ENCODE data around the gene ATP11B.

ATP11B gene

DNA sequence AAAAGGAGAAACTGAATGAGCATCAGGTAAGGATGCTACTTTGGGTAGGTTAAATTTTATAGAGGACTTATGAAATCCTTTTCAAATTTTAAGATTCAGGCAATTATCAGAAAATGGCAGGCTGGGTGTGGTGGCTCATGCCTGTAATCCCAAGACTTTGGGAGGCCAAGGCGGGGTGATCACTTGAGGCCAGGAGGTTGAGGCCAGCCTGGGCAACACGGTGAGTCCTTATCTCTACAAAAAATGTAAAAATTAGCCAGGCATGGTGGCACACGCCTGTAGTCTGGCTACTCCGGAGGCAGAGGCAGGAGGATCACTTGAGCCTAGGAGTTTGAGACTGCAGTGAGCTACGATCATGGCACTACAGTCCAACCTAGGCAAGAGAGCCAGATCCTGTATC is 163.9 kb downstream of the ATP11B start:
- no peak for DNase-seq (ENCODE audit: low read depth)

DNA sequence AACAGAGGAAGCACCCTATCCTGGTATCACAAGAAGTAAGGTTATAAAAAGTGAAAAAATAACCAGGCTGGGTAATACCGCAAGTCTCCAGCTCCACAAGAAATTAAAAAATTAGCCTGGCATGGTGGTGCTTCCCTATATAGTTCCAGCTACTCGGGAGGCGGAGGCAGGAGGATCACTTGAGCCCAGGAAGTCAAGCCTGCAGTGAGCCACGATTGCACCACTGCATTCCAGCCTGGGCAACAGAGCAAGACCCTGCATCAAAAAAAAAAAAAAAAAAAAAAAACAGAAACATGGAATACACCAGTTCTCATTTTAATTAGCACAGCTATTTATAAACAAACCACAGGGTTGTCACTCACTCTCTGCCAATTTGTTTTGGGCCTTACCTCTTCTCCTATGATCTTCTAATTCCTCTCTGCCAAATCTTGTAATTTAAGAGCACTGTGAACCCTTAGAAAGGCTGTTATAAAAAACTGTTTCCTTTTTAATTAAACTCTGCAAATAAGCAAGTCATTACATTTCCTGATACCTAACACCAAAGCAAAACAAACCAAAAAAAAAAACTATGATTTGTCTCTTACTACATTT is 164.5 kb downstream of the ATP11B start:
- DNase-seq (ENCODE audit: low read depth) = no peak

DNA sequence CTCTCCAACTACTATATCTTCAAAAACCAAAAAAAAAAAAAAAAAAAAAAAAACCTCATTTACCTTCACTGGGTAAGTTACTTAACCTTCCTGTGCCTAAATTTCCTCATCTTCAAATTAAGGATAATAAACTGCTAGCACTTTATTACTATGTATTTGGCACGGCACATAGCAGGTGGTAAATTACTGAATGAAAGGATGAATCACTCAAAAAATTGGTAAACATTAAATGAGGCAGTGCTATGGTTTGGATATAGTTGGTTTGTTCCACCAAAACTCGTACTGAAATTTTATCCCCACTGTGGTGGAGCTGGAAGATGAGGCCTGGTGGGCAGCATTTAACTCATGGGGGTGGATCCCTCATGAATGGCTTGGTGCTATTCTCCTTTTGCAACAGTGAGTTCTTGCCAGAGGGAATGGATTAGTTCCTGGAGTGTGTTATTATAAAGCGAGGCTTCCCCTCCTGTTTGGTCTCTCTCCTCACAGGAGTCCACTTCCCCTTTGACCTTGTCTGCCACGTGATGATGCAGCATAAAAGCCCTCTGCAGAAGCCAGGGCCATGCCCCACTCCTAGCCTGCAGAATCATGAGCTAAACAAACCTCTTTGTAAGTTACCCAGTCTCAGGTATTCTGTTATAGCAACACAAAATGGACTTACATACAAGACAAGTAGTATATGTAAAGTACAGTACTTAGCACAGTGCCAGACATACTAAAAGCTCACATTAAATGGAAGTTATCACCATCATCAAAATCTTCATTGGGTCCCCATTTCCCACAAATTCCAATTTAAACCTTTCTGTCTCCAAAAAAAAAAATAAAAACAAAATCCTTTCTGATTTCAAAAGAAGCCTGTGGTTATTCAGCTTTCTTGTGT is 166.4 kb downstream of the ATP11B start:
- no peak for DNase-seq (ENCODE audit: low read depth)

DNA sequence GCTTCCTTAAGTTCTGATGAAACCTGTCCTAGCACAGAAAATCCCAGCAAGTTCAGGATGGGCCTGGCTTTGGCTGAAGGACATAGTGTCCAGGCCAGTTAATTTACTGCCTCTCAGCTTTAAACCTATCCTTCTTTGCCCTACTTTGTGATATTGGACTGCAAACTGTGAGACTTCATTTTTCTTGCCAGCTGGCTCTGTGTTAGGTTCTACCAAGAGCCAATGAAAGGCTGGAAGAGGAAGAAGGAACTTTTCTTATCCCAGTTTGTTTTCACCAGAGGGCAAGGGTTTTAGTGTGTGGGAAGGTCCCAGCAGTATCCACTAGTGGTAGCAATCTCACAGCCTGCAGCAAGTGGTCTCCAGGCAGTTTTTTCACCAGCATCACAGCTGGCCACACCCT is 168.9 kb downstream of the ATP11B start:
- no peak for DNase-seq (ENCODE audit: low read depth)

DNA sequence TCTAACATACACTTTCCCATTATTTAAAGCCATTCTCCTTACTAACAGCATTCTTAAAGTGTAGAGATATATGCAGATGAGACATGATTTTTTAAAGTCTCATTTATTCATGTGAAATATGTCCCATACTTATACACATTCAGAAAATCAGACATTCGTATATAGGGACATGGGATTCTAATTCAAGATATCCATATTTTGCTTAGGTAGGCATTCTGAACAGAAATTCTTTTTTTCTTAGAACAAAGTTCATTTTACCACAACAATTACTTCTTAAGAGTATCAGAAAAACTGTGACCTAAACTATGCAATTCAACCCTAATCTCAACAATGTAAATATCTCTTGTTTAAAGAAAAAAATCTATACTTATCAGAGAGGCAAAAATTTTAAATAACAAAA is 170.9 kb downstream of the ATP11B start:
- DNase-seq (ENCODE audit: low read depth) = no peak

DNA sequence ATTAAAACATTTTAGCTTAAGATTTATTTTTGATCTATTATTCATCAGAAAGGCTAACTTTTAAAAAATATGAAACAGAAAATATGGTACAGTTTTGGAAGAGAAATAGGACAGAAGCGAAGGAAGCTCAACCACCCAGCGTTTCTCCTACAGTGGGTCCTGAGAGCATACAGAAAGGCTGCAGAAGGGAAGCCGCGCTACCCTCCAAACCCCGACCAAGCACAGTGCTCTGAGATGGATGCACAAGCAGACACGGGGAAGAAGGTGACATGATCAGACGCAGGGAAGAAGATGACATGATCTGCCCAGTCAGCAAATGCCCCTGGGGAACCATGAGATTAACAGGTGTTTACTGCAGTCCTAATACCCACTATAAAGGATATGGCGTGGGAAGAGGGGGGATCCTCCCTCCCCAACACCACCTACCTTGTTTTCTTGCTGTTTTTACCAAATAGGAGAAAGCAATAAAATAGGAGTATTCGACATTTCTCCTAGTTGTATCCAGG is 172.6 kb downstream of the ATP11B start:
- no peak for DNase-seq (ENCODE audit: low read depth)

DNA sequence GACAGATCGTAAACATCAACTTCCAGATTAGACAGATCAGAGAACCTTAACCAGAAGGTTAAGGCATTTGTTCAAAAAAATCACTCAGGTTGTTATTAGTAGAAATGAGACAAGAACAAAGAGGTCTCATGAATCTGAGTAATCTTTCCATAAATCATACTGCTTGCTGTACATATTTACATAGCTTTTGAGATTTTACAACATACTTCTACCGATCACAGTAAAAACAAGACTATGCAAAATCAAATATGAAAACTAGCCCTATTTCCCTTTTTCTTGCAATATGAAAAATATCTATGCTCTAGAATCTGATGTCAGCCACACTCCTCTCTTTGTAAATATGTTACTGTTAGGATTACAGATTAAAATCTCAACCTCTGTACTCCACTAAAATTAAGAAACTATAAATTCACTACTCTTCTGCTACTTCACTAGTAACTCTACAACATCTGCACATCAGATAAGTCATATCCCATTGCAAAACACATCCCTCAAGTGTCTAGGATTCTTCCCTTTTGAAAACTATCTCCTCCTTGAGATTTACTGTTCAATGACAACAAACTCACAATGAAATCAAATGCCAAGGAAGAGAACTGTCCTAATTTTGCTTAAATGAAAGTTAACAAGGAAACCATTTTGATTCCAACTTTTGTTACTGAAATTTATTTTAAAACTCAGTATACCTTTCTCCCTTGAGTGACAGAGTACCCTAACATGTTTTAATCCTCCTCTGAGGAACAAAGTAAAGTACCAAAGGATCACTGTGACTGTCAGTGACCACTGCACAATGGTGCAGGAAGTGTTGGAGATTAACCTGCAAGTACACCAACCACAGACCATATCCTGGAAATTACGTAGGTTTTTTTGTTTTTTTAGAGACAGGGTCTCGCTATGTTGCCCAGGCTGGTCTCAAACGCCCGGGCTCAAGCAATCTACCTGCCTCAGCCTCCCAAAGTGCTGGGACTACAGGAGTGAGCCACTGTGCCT is 174.2 kb downstream of the ATP11B start:
- no peak for DNase-seq (ENCODE audit: low read depth)

DNA sequence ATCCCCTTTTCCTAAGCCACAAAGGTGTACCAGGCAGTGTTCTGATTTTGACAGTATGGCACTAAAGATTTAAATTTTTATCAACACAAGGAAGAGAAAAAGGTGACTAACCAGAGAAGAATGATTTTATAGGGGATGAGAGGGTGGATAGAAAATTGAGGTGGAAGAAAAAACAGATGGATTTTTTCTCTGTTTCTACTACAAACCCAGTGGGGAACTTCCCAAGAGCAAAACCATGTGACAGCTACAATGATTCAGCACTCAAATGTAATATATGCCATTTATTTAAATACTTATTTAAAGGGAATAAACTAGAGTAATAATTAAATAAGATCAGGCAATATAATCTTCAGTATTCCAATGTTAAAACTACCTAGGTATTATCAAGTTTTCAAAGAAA is 176.0 kb downstream of the ATP11B start:
- no peak for DNase-seq (ENCODE audit: low read depth)

DNA sequence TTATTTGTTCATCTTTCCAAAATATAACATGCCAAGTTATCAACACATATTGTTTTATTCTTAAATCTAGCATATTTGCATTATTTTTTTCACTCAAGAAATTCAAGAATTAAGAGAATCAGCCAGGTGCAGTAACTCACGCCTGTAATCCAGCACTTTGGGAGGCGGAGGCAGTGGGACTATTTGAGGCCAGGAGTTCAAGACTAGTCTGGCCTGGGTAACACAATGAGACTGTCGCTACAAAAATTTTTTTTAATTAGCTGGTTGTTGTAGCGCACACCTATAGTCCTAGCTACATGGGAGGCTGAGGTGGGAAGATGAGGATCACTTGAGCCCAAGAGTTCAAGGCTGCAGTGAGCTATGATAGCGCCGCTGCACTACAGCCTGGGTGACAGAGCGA is 176.5 kb downstream of the ATP11B start:
- DNase-seq (ENCODE audit: low read depth) = no peak

DNA sequence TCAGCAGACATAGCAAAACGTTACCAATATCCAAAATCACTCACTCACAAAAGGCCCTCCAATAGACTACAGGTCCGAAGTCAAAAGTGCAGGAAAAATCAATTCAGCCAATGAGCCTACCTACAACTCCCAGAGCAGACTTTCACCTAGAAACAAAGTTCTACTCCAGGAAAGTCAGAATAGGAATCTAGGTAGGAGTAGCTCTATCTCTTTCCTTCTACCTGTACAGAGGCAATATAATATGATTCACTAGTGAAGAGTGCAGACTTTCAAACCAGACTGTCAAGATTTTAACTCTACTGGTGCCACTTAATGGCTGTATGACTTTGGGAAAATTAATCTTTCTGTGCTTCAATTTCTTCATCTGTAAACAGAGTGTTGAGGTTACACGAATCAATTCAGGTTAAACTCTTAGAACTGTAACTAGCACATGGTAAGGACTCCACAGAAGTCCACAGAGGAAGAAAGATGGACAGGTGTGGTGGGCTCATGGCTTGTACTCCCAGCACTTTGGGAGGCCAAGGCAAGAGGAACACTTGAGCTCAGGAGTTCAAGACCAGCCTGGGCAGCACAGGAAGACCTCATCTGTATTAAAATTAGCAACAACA is 177.6 kb downstream of the ATP11B start:
- DNase-seq (ENCODE audit: low read depth) = no peak
